ENCODE data around the gene MPDZ.

DNA sequence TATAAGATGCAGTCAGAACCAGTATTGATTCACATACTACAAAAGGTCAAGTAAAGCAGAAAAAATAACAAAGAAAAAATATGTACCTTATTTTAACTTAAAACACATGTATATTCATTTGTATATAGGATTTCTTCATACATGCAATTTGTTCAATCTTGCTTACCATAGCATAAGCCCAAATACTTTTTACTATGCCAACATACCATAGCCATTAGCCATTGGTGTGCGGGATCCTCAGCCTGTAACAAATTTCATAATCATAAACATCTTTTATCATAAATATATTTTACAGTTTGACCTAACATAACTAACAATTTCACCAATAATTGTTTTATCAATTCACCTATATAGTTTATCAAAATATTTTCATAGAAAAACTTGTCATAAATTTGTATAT is 51.1 kb downstream of the MPDZ start:
- TF ChIP-seq, protein P1, sequence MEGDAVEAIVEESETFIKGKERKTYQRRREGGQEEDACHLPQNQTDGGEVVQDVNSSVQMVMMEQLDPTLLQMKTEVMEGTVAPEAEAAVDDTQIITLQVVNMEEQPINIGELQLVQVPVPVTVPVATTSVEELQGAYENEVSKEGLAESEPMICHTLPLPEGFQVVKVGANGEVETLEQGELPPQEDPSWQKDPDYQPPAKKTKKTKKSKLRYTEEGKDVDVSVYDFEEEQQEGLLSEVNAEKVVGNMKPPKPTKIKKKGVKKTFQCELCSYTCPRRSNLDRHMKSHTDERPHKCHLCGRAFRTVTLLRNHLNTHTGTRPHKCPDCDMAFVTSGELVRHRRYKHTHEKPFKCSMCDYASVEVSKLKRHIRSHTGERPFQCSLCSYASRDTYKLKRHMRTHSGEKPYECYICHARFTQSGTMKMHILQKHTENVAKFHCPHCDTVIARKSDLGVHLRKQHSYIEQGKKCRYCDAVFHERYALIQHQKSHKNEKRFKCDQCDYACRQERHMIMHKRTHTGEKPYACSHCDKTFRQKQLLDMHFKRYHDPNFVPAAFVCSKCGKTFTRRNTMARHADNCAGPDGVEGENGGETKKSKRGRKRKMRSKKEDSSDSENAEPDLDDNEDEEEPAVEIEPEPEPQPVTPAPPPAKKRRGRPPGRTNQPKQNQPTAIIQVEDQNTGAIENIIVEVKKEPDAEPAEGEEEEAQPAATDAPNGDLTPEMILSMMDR (conservative IDR thresholded peaks at IDR 0.05; ENCODE audit: low read depth, low read length) = no peak
- TF ChIP-seq POLR2A (IDR thresholded peaks at IDR 0.05; ENCODE audit: low read depth, low read length) (no peak), RAD21 (IDR thresholded peaks at IDR 0.05; ENCODE audit: low read length) (no peak), NFE2L2 (IDR thresholded peaks at IDR 0.05; ENCODE audit: low read depth, low read length) (no peak), CEBPB (IDR thresholded peaks at IDR 0.05; ENCODE audit: low read depth, low read length) (no peak), SMC3 (IDR thresholded peaks at IDR 0.05; ENCODE audit: low read depth, low read length) (no peak), RCOR1 (IDR thresholded peaks at IDR 0.05; ENCODE audit: insufficient replicate concordance, low read length) (no peak), MAFK (IDR thresholded peaks at IDR 0.05; ENCODE audit: low read depth, low read length) (no peak), RFX5 (IDR thresholded peaks at IDR 0.05; ENCODE audit: low read depth, low read length) (no peak)
- TF ChIP-seq, protein P2, sequence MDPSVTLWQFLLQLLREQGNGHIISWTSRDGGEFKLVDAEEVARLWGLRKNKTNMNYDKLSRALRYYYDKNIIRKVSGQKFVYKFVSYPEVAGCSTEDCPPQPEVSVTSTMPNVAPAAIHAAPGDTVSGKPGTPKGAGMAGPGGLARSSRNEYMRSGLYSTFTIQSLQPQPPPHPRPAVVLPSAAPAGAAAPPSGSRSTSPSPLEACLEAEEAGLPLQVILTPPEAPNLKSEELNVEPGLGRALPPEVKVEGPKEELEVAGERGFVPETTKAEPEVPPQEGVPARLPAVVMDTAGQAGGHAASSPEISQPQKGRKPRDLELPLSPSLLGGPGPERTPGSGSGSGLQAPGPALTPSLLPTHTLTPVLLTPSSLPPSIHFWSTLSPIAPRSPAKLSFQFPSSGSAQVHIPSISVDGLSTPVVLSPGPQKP (IDR thresholded peaks at IDR 0.05; ENCODE audit: borderline replicate concordance, low read depth, low read length) = no peak
